GM19035 (cell line): ENCODE data around the gene HSD17B14.
"Not testable (repeated sequence)": the region's sequence is repeated elsewhere in the genome, so short reads cannot be mapped to it uniquely, and the experiment has no call there.

Experiments used
- ATAC-seq: cut with Tn5 transposase; IDR thresholded peaks from one replicate; pipeline ENCODE4 v1.9.1; 2021; ENCODE audit not compliant: unreplicated experiment

HSD17B14 gene

GRCh38 chr19:48768171-48768753, 68.0 kb downstream of the HSD17B14 start:
- ATAC-seq: not testable (repeated sequence)

- not testable (repeated sequence) for ATAC-seq
Measured at GRCh38 chr19:48765816-48766215, 70.5 kb downstream of the HSD17B14 start.
